Renal cortical epithelial cell (primary cell): ENCODE data around the gene FAT1. TPM values are rescaled to one million over a fixed set of nuclear protein-coding genes. Genes with fewer than 3 reads are reported as not detected.
A peak's percentile ranks its signal among the peaks of the same experiment; 100 is the strongest.

ENCODE experiments used
- DNase-seq: peaks from one replicate; pipeline ENCODE4 v3.0.0-alpha.2; 2011; ENCODE audit warnings: low read depth
- total RNA-seq: library from RNA; depleted of rRNA; stranded (reverse); fragments of >200 nt; gene quantifications from 2 replicates; pipeline ENCODE4 v1.2.3, GENCODE V29; 2014

Gene FAT1
- total RNA-seq, 1 donor from 2014 or later = 594 TPM

GRCh38 chr4:186724058-186724863, 605 bp upstream of the FAT1 start:
- DNase-seq = no peak

- no peak for DNase-seq
These were observed 812 bp downstream of the FAT1 start for GRCh38 chr4:186722796-186723291.

GRCh38 chr4:186719925-186720694, 3.5 kb downstream of the FAT1 start:
- peak; percentile 61 for DNase-seq

GRCh38 chr4:186717556-186717955, 6.1 kb downstream of the FAT1 start:
- DNase-seq = no peak

- DNase-seq = no peak
These were observed 8.6 kb downstream of the FAT1 start for GRCh38 chr4:186715077-186715476.

GRCh38 chr4:186714006-186714675, 9.5 kb downstream of the FAT1 start:
- no peak for DNase-seq

GRCh38 chr4:186712690-186713089, 11.0 kb downstream of the FAT1 start:
- no peak for DNase-seq

- DNase-seq = no peak
These were observed 13.0 kb downstream of the FAT1 start for GRCh38 chr4:186710521-186711119.

GRCh38 chr4:186709517-186709916, 14.1 kb downstream of the FAT1 start:
- no peak for DNase-seq

GRCh38 chr4:186708554-186708953, 15.1 kb downstream of the FAT1 start:
- DNase-seq = no peak

GRCh38 chr4:186707996-186708395, 15.7 kb downstream of the FAT1 start:
- DNase-seq = no peak

GRCh38 chr4:186707574-186707973, 16.1 kb downstream of the FAT1 start:
- no peak for DNase-seq

- DNase-seq = no peak
These were observed 19.6 kb downstream of the FAT1 start for GRCh38 chr4:186704057-186704456.

GRCh38 chr4:186703510-186703909, 20.1 kb downstream of the FAT1 start:
- no peak for DNase-seq

- DNase-seq = no peak
These were observed 20.7 kb downstream of the FAT1 start for GRCh38 chr4:186702940-186703339.

GRCh38 chr4:186702297-186702696, 21.4 kb downstream of the FAT1 start:
- peak; percentile 39 for DNase-seq

GRCh38 chr4:186701788-186702187, 21.9 kb downstream of the FAT1 start:
- DNase-seq = no peak

GRCh38 chr4:186701273-186701672, 22.4 kb downstream of the FAT1 start:
- peak; percentile 51 for DNase-seq

GRCh38 chr4:186700746-186701145, 22.9 kb downstream of the FAT1 start:
- peak; percentile 64 for DNase-seq

- DNase-seq = no peak
These were observed 23.7 kb downstream of the FAT1 start for GRCh38 chr4:186699881-186700397.

GRCh38 chr4:186699298-186699697, 24.4 kb downstream of the FAT1 start:
- peak; percentile 37 for DNase-seq

- DNase-seq = no peak
These were observed 25.1 kb downstream of the FAT1 start for GRCh38 chr4:186698525-186698924.
